Retinal pigment epithelial cell (primary cell): ENCODE results near the gene ERN2.

ENCODE experiments used
- DNase-seq: peaks from one replicate; pipeline ENCODE4 v3.0.0-alpha.2; 2010; ENCODE audit warnings: low read depth
- H3K4me3 ChIP-seq: 2 replicates; pipeline ENCODE4 v1.5.1; 2011; ENCODE audit warnings: mild to moderate bottlenecking, low read length, control low read depth, moderate library complexity
- TF ChIP-seq, protein P1 (sequence below): conservative IDR thresholded peaks from 2 replicates; pipeline ENCODE4 v1.5.1; 2011; ENCODE audit warnings: low read depth, low read length, control low read depth, inconsistent platforms

The ERN2 gene

DNA sequence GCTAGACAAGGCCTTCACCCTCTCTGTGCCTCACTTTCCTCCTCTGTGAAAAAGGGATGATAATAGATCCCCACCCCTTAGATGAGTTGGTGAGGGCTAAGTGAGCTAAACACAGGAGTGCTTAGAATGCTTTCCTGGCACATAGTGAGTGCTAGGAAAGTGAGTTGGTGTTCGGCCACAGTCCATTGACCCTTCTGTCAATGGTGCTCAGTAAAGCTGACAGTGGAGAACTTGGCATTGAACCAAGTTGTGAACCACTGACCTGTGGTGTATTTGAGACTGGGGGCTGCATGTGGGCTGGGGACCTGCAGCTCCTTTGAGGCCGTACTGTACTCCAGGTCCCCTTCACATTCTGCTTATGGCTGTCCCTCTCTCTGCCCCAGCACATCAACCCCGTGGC lies 29.5 kb downstream of the ERN2 start:
- DNase-seq, result no peak
- H3K4me3 ChIP-seq, result no peak overlapping the region
- TF ChIP-seq, protein P1, sequence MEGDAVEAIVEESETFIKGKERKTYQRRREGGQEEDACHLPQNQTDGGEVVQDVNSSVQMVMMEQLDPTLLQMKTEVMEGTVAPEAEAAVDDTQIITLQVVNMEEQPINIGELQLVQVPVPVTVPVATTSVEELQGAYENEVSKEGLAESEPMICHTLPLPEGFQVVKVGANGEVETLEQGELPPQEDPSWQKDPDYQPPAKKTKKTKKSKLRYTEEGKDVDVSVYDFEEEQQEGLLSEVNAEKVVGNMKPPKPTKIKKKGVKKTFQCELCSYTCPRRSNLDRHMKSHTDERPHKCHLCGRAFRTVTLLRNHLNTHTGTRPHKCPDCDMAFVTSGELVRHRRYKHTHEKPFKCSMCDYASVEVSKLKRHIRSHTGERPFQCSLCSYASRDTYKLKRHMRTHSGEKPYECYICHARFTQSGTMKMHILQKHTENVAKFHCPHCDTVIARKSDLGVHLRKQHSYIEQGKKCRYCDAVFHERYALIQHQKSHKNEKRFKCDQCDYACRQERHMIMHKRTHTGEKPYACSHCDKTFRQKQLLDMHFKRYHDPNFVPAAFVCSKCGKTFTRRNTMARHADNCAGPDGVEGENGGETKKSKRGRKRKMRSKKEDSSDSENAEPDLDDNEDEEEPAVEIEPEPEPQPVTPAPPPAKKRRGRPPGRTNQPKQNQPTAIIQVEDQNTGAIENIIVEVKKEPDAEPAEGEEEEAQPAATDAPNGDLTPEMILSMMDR, result no peak

DNA sequence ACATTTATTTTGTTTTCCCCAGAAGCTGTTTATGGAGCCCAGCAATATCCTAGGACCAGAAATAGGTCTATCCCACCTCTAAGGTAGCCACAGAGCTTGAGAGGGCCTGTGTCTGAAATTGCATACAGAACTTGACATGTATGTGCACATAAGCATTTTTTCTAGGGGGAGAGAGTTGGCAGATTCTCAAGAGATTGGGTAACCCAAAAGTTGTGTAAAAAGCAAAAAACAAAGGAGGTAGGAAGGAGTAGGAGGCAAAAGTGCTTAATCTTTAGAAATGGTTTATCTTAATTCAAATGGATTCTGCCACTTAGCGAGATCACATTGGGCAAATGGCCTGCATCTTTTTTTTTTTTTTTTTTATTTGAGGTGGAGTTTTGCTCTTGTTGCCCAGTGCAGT lies 30.8 kb downstream of the ERN2 start:
- H3K4me3 ChIP-seq, result no peak overlapping the region
- TF ChIP-seq, protein P1, result no peak
- no peak for DNase-seq

DNA sequence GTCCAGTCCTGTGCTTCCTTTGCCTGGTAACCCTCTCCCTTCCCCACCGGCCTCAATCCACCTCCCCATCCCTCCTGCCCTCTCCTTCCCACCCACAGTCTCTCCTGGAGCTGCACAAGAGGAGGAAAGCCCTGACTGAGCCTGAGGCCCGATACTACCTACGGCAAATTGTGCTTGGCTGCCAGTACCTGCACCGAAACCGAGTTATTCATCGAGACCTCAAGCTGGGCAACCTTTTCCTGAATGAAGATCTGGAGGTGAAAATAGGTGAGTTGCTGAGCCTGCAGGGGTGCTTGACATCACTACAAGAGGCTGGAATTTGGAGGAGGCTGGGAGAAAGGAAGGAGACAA lies 33.1 kb downstream of the ERN2 start:
- TF ChIP-seq, protein P1, result no peak
- no peak for DNase-seq
- H3K4me3 ChIP-seq, result peak overlapping the region; percentile 83

DNA sequence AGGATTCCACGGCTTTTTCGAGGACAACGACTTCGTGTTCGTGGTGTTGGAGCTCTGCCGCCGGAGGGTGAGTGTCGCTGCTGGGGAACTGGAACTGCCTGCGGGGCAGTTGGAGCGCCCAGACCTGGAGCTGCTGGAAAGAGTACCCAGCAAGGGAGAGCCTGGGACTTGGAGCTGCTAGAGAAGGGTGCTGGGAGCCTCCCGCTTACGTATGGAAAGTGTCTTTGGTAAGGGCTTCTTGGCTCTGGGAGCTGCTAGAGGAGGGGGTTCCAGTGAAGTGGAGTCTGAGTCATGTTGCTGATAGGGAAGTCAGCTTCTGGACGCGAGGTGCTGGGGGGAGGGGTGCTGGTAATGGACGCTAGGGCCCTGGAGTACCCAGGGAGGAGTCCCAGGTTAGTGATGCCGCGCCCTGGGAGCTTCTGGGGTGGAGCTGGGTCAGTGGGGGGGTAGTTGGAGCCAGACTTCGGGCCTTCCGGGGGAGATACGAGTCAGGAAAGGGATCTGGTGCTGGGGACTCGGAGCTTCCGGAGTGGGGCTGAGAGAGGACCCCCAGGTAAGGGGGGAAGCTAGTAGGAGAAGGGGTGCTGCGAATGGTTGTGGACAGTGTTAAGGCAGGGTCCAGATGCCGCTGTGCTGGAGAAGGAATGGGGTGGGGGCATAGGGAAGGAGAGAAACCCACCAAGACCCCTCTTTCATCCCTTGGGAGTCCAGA lies 33.6 kb downstream of the ERN2 start:
- TF ChIP-seq, protein P1, result no peak
- H3K4me3 ChIP-seq, result peak overlapping the region; percentile 83
- no peak for DNase-seq

DNA sequence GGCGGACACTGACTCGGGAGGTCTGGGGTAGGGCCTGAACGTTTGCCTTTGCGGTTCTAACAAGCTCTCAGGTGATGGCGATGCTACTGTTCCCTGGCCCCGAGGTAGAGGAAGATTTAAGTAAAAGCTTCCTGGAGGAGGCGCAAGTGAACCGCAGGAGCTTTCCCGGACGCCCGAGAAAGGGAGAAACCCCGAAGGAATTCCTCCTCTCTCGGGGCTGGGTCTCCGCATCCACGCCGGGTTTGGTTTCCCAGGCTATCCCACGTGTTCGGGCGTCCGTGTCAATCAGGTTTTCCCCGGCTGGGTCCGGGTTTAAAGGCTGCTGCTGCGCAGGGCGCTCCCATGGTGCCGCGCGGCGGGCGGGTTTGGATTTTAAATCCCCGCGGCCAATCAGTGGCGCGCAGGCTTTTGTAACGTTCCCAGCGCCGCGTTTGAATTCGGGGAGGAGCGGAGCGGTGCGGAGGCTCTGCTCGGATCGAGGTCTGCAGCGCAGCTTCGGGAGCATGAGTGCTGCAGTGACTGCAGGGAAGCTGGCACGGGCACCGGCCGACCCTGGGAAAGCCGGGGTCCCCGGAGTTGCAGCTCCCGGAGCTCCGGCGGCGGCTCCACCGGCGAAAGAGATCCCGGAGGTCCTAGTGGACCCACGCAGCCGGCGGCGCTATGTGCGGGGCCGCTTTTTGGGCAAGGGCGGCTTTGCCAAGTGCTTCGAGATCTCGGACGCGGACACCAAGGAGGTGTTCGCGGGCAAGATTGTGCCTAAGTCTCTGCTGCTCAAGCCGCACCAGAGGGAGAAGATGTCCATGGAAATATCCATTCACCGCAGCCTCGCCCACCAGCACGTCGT lies 34.4 kb downstream of the ERN2 start, which contains the start of gene PLK1:
Gene PLK1 (plus strand): TSS at position 460 of the 844 bp plus-strand sequence. CDS start 44 bp downstream, at position 504.
- TF ChIP-seq, protein P1, result peak; percentile 50
- H3K4me3 ChIP-seq, result peak within 1 kb of the TSS; percentile 83
- DNase-seq, result peak; percentile 46

DNA sequence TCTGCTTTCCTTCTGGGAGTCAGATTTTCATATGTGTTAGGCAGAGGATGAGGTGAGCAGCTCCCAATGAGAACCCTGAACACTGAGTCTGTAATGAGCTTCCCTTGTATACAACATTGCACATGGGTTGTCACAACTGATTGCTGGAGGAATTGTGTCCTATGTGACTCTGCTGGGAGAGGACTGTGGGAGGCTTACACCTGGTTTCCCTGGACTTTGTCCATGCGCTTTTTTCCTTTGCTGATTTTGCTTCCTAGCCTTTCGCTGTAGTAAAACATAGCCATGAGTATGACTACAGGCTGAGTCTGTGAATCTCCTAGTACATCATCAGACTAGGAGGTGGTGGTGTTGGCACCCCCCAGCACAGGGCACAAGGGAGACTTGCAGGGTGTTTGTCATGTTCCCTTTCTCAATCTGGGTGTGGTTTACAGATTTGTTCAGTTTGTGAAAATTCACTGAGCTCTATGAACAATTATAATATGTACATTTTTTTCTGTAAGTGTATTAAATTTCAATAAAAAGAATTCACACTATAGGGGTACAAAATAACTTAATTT lies 36.0 kb downstream of the ERN2 start:
- TF ChIP-seq, protein P1, result no peak
- no peak overlapping the region for H3K4me3 ChIP-seq
- DNase-seq, result no peak
